Endometrium (tissue), 2 donors: Measurements from ENCODE around the gene ATP1A2.

Source experiments
- FAIRE-seq: peaks from 2 replicates; lab custom pipeline; 2012; peaks lifted over from hg19 to GRCh38; lab: Jason Lieb, UNC
- donor health status: control.
- donor health status: control.

ATP1A2 gene

GRCh38 chr1:160146107-160146506, 30.5 kb downstream of the ATP1A2 start:
- no peak for FAIRE-seq

GRCh38 chr1:160148121-160148520, 32.6 kb downstream of the ATP1A2 start:
- no peak for FAIRE-seq

- FAIRE-seq: no peak
Observed at GRCh38 chr1:160149233-160149632, 33.7 kb downstream of the ATP1A2 start.

GRCh38 chr1:160149716-160150115, 34.2 kb downstream of the ATP1A2 start:
- FAIRE-seq: no peak

GRCh38 chr1:160151303-160151702, 35.7 kb downstream of the ATP1A2 start, which contains the start of gene ATP1A4:
Gene ATP1A4 (plus strand): TSS chr1:160151603. CDS start chr1:160152041, 438 bp downstream.
- no peak for FAIRE-seq

GRCh38 chr1:160154790-160155189, 39.2 kb downstream of the ATP1A2 start:
- no peak for FAIRE-seq

GRCh38 chr1:160156361-160156760, 40.8 kb downstream of the ATP1A2 start:
- no peak for FAIRE-seq

GRCh38 chr1:160157174-160157573, 41.6 kb downstream of the ATP1A2 start:
- no peak for FAIRE-seq

GRCh38 chr1:160158031-160158430, 42.5 kb downstream of the ATP1A2 start:
- no peak for FAIRE-seq

- no peak for FAIRE-seq
Observed at GRCh38 chr1:160158534-160158933, 43.0 kb downstream of the ATP1A2 start.

GRCh38 chr1:160159846-160160245, 44.3 kb downstream of the ATP1A2 start:
- no peak for FAIRE-seq

- FAIRE-seq: no peak
Observed at GRCh38 chr1:160161965-160162705, 46.6 kb downstream of the ATP1A2 start.

GRCh38 chr1:160162931-160163330, 47.4 kb downstream of the ATP1A2 start:
- no peak for FAIRE-seq

- FAIRE-seq: no peak
Observed at GRCh38 chr1:160163615-160164014, 48.1 kb downstream of the ATP1A2 start.

GRCh38 chr1:160164121-160164520, 48.6 kb downstream of the ATP1A2 start:
- FAIRE-seq: no peak

- FAIRE-seq: no peak
Observed at GRCh38 chr1:160166166-160166868, 50.8 kb downstream of the ATP1A2 start.

GRCh38 chr1:160167056-160167455, 51.5 kb downstream of the ATP1A2 start:
- no peak for FAIRE-seq

- FAIRE-seq: no peak
Observed at GRCh38 chr1:160167580-160167979, 52.0 kb downstream of the ATP1A2 start.

GRCh38 chr1:160168016-160168415, 52.5 kb downstream of the ATP1A2 start:
- no peak for FAIRE-seq

GRCh38 chr1:160168609-160169369, 53.2 kb downstream of the ATP1A2 start:
- no peak for FAIRE-seq

- FAIRE-seq: no peak
Observed at GRCh38 chr1:160169553-160170399, 54.2 kb downstream of the ATP1A2 start.

- FAIRE-seq: no peak
Observed at GRCh38 chr1:160171354-160171753, 55.8 kb downstream of the ATP1A2 start.
